ENCODE measurements around the gene CFAP299. TPM values are rescaled to one million over a fixed set of nuclear protein-coding genes. Genes with fewer than 3 reads are reported as not detected.

CFAP299 gene
- total RNA-seq, 8 experiments from 2014 or later, result 0.41 to 7.1 (median 0.74) TPM

DNA sequence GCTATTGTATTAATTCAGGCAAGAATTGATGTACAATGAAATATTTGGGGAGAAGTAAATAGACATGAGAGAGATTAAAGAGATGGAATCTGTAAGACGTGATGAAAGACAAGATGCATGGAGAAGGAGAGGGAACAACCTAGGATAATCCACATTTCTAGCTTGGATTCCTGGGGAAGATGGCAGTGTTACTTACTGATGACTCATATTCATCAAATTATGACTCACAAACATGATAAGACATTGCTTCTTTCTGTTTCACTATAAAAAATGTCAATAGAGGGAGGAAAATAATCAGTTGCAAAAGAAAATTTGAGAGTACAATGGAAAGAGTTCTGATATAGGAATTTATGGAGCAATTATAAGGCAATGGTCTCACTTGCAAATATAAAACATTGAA, 590.9 kb downstream of the CFAP299 start:
- 43 to 100% (median 79%) methylated on average over 1 of the region's 1 CpG; no CpG with 5 or more reads in 2 of the 10 experiments for WGBS, 10 experiments
- Histone ChIP-seq H3K4me3 (no peak overlapping the region), H3K4me1 (replicated peaks in 1 of 2) (no peaks in the 10 kb centered on the region), H3K27ac (no peak overlapping the region)
- ATAC-seq (replicated peaks in 6 of 8), result peak in 6 of 8 experiments; percentile 16 to 72 (median 46)
- in situ Hi-C loops (cut with MboI; ENCODE audit: low pct_unique_long_range_greater_than_20kb in 2 of 9, low sequenced_read_pairs in 9 of 9, unreplicated experiment in 9 of 9), result no loop called here

DNA sequence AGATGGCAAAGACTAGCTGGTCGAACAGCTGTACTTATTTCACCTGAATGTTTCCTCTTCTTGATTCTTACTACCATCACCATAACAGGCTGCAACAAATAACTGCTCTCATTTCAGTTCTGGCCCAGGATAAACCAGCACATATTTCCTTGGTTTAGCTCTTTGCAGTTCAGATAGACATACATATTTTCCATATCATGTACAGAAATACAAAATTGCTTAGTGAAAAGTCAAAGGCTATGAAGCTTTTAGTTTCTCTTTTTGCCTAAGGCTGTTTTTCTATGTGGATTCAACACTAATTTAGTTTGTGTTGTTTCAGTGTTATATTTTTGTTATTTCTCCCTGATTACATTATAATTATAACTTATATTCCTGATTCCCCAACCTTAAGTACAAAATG, 591.4 kb downstream of the CFAP299 start:
- Histone ChIP-seq H3K27ac (no peak overlapping the region), H3K4me1 (replicated peaks in 1 of 2) (no peaks in the 10 kb centered on the region), H3K4me3 (no peak overlapping the region)
- 33 to 100% (median 69%) methylated on average over 1 of the region's 1 CpG; no CpG with 5 or more reads in 2 of the 10 experiments for WGBS, 10 experiments
- no peak for ATAC-seq (replicated peaks in 6 of 8)
- in situ Hi-C loops (cut with MboI; ENCODE audit: low pct_unique_long_range_greater_than_20kb in 2 of 9, low sequenced_read_pairs in 9 of 9, unreplicated experiment in 9 of 9), result no loop called here

DNA sequence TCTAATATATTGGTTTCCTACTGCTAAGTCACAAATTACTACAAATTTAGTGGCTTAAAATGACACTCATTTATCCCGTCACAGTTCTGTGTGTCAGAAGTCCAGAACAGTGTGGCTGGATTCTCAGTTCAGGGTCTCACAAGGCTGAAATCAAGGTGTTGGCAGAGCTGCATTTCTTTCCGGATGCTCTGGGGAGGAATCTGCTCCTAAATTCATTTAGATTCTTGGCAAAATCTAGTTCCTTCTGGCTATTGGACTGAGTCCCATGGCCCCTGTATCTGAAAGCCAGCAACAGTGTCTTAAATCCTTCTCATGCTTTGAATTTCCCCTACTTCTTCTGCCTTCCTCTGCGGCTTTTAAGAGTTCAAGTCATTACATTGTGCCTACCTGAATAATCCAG, 591.9 kb downstream of the CFAP299 start:
- in situ Hi-C loops (cut with MboI; ENCODE audit: low pct_unique_long_range_greater_than_20kb in 2 of 9, low sequenced_read_pairs in 9 of 9, unreplicated experiment in 9 of 9), result no loop called here
- no peak overlapping the region for H3K4me3 ChIP-seq
- H3K27ac ChIP-seq, result no peak overlapping the region
- no peak for ATAC-seq (replicated peaks in 6 of 8)
- WGBS, 10 experiments, result 60 to 100% (median 86%) methylated on average over 1 to 3 of the region's 3 CpGs; no CpG with 5 or more reads in 1 of the 10 experiments
- no peaks in the 10 kb centered on the region for H3K4me1 ChIP-seq (replicated peaks in 1 of 2)

DNA sequence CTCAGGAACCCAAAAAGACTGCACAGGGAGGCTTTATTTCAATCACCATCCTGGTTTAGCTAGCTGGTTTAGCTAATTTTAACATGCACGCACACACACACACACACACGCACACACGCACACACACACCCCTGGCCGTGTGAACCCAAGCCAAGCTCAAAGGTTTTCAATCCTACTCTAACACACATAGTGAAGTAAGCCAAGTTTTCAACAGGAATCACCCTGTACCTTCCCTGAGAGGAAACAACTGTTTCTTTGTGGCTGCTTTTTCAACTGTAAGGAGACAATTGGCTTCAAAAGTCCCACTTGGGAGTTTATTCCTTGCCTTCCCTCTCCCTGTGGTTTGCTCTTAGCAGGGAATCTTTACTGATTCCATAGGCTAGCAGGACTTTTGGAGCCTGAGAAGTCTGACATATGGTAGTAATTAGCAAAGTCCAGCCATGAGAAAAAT, 596.1 kb downstream of the CFAP299 start:
- Histone ChIP-seq H3K27ac (no peak overlapping the region), H3K4me1 (replicated peaks in 1 of 2) (no peaks in the 10 kb centered on the region), H3K4me3 (no peak overlapping the region)
- WGBS, 10 experiments, result 0 to 83% (median 54%) methylated on average over 1 to 4 of the region's 4 CpGs; no CpG with 5 or more reads in 7 of the 10 experiments
- no peak for ATAC-seq (replicated peaks in 6 of 8)
- in situ Hi-C loops (cut with MboI; ENCODE audit: low pct_unique_long_range_greater_than_20kb in 2 of 9, low sequenced_read_pairs in 9 of 9, unreplicated experiment in 9 of 9), result no loop called here

DNA sequence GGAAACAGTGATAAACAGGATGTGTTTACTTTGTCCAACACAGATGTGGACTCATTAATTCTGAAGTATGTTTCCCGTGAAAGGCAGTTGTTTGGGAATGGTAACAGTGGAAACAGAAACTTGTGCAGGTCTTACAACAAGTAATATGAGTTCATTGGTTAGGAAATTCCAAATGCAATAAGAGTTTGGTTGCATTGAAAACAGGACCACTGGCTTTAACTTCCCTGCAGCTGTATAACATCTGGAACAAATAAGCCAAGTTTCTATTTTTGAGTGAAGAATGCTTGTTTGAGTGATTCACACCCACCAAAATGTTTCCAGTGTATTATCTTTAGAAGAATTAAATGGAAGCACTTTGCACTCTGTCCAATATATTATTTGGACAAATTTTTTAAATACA, 612.6 kb downstream of the CFAP299 start:
- WGBS, 10 experiments, result 0 to 100% (median 71%) methylated on average over 1 of the region's 1 CpG; no CpG with 5 or more reads in 3 of the 10 experiments
- H3K4me1 ChIP-seq (replicated peaks in 1 of 2), result no peaks in the 10 kb centered on the region
- in situ Hi-C loops (cut with MboI; ENCODE audit: low pct_unique_long_range_greater_than_20kb in 2 of 9, low sequenced_read_pairs in 9 of 9, unreplicated experiment in 9 of 9), result no loop called here
- ATAC-seq (replicated peaks in 6 of 8), result peak in 1 of 8 experiments; percentile 65
- no peak overlapping the region for H3K27ac ChIP-seq
- no peak overlapping the region for H3K4me3 ChIP-seq

DNA sequence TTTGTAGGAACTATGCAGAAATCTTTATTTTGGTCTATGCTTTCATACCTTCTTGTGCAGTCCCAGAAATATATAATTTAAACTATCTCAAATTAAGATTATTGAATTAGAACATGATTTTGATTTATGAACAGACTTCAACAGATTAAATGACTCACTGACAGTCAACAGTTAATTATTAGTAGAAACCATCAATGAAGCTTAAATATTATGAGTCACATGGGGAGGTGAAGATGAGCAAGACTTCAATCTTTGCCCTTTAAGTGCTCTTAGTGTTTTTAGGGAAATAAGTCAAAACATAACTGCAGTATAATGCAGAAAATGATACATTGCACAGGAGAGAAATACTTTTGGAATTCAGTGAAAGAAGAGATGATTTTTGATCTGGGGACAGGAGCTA, 613.5 kb downstream of the CFAP299 start:
- Histone ChIP-seq H3K27ac (no peak overlapping the region), H3K4me1 (replicated peaks in 1 of 2) (no peaks in the 10 kb centered on the region), H3K4me3 (no peak overlapping the region)
- in situ Hi-C loops (cut with MboI; ENCODE audit: low pct_unique_long_range_greater_than_20kb in 2 of 9, low sequenced_read_pairs in 9 of 9, unreplicated experiment in 9 of 9), result no loop called here
- no peak for ATAC-seq (replicated peaks in 6 of 8)

DNA sequence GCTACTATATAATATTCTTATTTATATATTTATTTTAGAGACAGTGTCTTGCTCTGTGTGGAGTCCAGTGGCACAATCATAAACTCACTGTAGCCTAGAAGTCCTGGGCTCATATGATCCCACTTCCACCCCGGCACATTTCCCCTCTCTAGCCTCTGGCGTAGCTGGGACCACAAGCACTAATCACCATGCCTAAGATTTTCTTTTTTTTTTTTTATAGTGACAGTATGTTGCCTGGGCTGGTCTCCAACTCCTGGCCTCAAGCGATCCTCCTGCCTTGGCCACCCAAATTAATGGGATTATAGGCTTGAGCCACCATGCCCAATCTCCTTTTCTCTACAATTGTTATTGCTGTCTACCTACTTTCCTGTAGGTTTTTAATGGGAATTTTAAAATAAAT, 620.9 kb downstream of the CFAP299 start:
- Histone ChIP-seq H3K4me1 (replicated peaks in 1 of 2) (no peaks in the 10 kb centered on the region), H3K4me3 (no peak overlapping the region), H3K27ac (no peak overlapping the region)
- WGBS, 10 experiments, result 49 to 100% (median 91%) methylated on average over 1 to 3 of the region's 3 CpGs
- no peak for ATAC-seq (replicated peaks in 6 of 8)
- in situ Hi-C loops (cut with MboI; ENCODE audit: low pct_unique_long_range_greater_than_20kb in 2 of 9, low sequenced_read_pairs in 9 of 9, unreplicated experiment in 9 of 9), result no loop called here

DNA sequence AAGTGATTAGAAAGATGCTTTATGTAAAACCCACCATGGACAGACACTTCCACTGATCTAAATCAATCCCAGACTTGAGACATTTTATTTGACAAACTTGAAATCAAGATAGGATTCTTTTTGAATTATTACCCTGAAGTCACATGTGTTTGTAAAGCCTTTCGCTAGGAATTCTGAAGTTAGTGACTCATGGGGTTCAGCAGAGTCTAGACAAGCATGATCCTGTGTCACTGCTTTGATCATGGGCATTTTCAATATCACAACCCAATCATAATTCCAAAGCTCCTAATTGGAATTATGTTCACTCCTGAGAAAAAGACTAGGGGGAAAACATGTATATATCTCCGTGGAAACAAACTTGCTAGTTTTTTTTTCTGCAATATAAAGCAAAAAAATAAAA, 627.5 kb downstream of the CFAP299 start:
- WGBS, 10 experiments, result 14 to 76% (median 66%) methylated on average over 1 to 2 of the region's 2 CpGs; no CpG with 5 or more reads in 1 of the 10 experiments
- peaks cover 0 to 2% of the 10 kb centered on the region in 2 donors for H3K4me1 ChIP-seq (replicated peaks in 1 of 2)
- no peak overlapping the region for H3K27ac ChIP-seq
- in situ Hi-C loops (cut with MboI; ENCODE audit: low pct_unique_long_range_greater_than_20kb in 2 of 9, low sequenced_read_pairs in 9 of 9, unreplicated experiment in 9 of 9), result no loop called here
- peak in 3 of 8 experiments; percentile 36 to 86 (median 58) for ATAC-seq (replicated peaks in 6 of 8)
- no peak overlapping the region for H3K4me3 ChIP-seq

DNA sequence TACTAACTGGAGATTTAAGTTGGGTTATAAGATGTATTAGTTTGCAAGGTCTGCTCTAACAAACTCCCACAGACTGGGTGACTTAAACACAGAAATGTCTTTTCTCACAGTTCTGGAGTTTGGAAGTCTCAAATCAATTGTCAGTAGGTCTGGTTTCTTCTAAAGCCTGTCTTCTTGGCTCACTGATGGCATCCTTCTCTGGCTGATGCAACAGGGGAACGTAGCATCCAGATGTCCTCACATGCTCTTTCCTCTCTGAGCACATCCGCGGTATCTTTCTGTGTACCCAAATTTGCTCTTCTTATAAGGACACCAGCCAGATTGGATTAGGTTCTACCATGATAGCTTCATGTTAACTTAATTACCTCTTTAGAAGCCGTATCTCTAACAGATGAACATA, 631.8 kb downstream of the CFAP299 start:
- Histone ChIP-seq H3K4me1 (replicated peaks in 1 of 2) (peaks cover 0 to 2% of the 10 kb centered on the region in 2 donors), H3K27ac (no peak overlapping the region), H3K4me3 (no peak overlapping the region)
- WGBS, 10 experiments, result 12 to 100% (median 87%) methylated on average over 1 to 4 of the region's 4 CpGs
- ATAC-seq (replicated peaks in 6 of 8), result no peak
- in situ Hi-C loops (cut with MboI; ENCODE audit: low pct_unique_long_range_greater_than_20kb in 2 of 9, low sequenced_read_pairs in 9 of 9, unreplicated experiment in 9 of 9), result no loop called here

DNA sequence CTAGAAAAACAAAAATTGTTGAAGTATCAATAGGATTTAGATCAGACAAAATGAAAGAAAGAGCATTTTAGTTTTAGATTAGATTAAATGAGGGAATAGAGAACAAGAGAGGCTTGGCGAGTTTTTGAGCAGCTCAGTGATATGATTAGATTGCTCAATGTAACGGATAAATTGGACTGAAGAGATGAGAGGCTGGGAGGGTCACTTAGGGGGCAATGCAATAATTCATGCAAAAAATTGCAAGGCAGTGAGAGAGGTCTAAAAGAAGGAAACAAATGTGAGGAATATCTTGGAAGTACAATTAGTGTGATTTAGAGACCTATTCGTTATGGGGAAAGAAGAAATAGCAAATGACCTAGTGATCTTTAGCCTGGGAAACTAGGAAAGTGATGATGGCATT, 644.7 kb downstream of the CFAP299 start:
- Histone ChIP-seq H3K27ac (peak overlapping the region in 1 of 2 donors; percentile 29), H3K4me1 (replicated peaks in 1 of 2) (peaks cover 0 to 25% of the 10 kb centered on the region in 2 donors), H3K4me3 (no peak overlapping the region)
- in situ Hi-C loops (cut with MboI; ENCODE audit: low pct_unique_long_range_greater_than_20kb in 2 of 9, low sequenced_read_pairs in 9 of 9, unreplicated experiment in 9 of 9), result loop anchor here in 1 of 9 experiments (25.0 kb wide), 1 partner anchor 168 kb away; no protein-coding TSS in a partner anchor
- 32 to 89% (median 50%) methylated on average over 1 to 3 of the region's 3 CpGs for WGBS, 10 experiments
- ATAC-seq (replicated peaks in 6 of 8), result peak in 5 of 8 experiments; percentile 79 to 98 (median 97)

DNA sequence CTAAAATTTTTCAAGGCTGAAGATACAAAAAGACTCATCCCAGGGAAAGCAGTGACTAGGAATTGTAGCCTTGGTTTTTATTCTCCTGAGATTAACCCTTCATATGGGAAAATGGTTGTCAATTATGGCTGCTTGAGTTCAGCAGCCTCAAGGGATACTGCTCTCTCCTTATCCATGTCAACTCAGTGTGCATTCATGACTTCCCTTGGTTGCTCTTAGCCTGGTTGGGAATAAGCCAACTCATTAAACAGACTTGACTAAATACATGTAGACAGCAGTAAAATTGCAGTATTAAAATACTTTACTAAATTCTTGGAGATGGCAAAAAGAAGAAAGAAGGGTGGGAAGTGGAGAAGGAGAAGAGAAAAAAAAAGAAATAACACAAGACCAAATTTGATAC, 650.5 kb downstream of the CFAP299 start:
- no peak for ATAC-seq (replicated peaks in 6 of 8)
- no peak overlapping the region for H3K4me3 ChIP-seq
- peaks cover 0 to 10% of the 10 kb centered on the region in 2 donors for H3K4me1 ChIP-seq (replicated peaks in 1 of 2)
- no peak overlapping the region for H3K27ac ChIP-seq
- in situ Hi-C loops (cut with MboI; ENCODE audit: low pct_unique_long_range_greater_than_20kb in 2 of 9, low sequenced_read_pairs in 9 of 9, unreplicated experiment in 9 of 9), result loop anchor here in 1 of 9 experiments (25.0 kb wide), 1 partner anchor 174 kb away; no protein-coding TSS in a partner anchor

DNA sequence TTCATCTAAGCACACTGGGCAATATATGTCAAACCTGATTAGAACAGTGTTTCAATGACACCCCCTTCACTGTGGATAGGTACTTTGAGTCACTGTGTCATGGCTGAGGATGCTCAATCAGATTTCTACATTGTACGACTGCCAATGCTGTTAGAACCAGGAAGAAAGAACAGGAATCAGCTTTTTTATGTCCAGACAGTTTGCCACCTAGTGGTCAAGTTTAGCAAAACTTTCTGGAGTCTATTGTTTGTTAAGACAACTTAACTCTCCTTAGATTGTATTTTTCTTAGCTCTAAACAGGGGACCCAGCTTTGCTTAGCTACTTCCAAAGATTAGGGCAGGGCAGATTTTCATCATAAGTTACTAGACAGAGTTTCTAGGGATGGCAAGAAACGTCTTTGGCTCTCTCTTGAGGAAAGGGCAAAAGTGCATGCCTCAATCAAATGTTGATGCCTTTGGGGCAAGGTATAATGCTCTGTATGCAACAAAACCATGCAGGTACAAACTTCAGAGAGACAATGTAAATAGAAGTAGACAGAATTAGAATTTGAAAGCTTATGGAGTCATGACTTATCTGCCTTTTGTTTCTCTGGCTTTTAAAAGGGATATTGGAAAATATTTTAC, 654.5 kb downstream of the CFAP299 start:
- Histone ChIP-seq H3K4me1 (replicated peaks in 1 of 2) (peaks cover 0 to 2% of the 10 kb centered on the region in 2 donors), H3K27ac (no peak overlapping the region), H3K4me3 (no peak overlapping the region)
- in situ Hi-C loops (cut with MboI; ENCODE audit: low pct_unique_long_range_greater_than_20kb in 2 of 9, low sequenced_read_pairs in 9 of 9, unreplicated experiment in 9 of 9), result loop anchor here in 1 of 9 experiments (25.0 kb wide), 1 partner anchor 178 kb away; no protein-coding TSS in a partner anchor
- peak in 7 of 8 experiments; percentile 32 to 80 (median 63) for ATAC-seq (replicated peaks in 6 of 8)
- WGBS, 10 experiments, result 0 to 73% (median 5%) methylated on average over 1 to 2 of the region's 2 CpGs; no CpG with 5 or more reads in 2 of the 10 experiments

DNA sequence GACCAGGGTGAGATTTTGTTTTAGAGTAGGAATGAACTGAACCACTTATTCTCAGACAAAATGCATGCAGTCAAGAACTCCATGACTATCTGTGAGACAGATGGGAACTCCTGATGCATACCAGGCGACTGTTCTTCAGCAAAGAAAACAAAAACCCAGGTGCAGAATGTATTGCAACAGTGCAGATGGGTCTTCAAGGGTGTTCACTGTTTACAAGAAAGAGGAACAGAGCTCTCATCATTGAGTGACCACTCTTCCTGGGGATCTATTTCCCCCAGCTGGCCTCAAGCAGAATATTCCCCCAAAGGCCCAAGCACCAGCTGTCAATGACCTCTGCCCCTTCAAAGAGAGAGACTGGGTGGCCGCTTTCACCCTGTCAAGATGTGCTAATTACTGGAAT, 655.3 kb downstream of the CFAP299 start:
- H3K4me1 ChIP-seq (replicated peaks in 1 of 2), result peaks cover 0 to 2% of the 10 kb centered on the region in 2 donors
- in situ Hi-C loops (cut with MboI; ENCODE audit: low pct_unique_long_range_greater_than_20kb in 2 of 9, low sequenced_read_pairs in 9 of 9, unreplicated experiment in 9 of 9), result loop anchor here in 1 of 9 experiments (25.0 kb wide), 1 partner anchor 179 kb away; no protein-coding TSS in a partner anchor
- ATAC-seq (replicated peaks in 6 of 8), result peak in 1 of 8 experiments; percentile 48
- no peak overlapping the region for H3K27ac ChIP-seq
- WGBS, 10 experiments, result 20 to 83% (median 47%) methylated on average over 1 to 2 of the region's 2 CpGs; no CpG with 5 or more reads in 2 of the 10 experiments
- H3K4me3 ChIP-seq, result no peak overlapping the region

DNA sequence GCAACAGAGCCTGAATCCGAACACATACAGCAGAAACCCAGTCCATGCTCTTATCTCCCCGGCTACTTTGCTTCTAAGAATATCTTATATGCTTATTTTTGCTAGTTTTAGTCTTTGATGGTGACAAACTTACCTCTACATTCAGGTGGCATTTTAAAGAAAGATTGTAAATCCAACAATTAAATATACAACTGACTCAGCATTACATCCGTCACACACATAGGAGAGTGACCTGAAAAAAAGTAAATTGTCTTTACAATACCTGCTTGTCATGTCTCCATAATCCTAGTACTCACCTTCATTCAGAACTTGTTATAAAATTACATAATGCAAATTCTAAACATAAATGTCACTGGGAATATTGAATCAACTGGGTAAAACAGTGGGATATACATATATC, 664.4 kb downstream of the CFAP299 start:
- no peak for ATAC-seq (replicated peaks in 6 of 8)
- no peak overlapping the region for H3K27ac ChIP-seq
- H3K4me3 ChIP-seq, result no peak overlapping the region
- WGBS, 10 experiments, result 72 to 100% (median 92%) methylated on average over 1 to 3 of the region's 3 CpGs
- in situ Hi-C loops (cut with MboI; ENCODE audit: low pct_unique_long_range_greater_than_20kb in 2 of 9, low sequenced_read_pairs in 9 of 9, unreplicated experiment in 9 of 9), result loop anchor here in 1 of 9 experiments (25.0 kb wide), 1 partner anchor 188 kb away; no protein-coding TSS in a partner anchor
- H3K4me1 ChIP-seq (replicated peaks in 1 of 2), result no peaks in the 10 kb centered on the region

Measured in motor neuron (in vitro differentiated cells).